GM21529 (cell line): Measurements from ENCODE around the gene CRYBB1.
"Not testable (repeated sequence)": the region's sequence is repeated elsewhere in the genome, so short reads cannot be mapped to it uniquely, and the experiment has no call there.

ENCODE experiments used
- ATAC-seq: cut with Tn5 transposase; IDR thresholded peaks from one replicate; pipeline ENCODE4 v1.9.1; 2021; ENCODE audit not compliant: unreplicated experiment

The CRYBB1 gene

DNA sequence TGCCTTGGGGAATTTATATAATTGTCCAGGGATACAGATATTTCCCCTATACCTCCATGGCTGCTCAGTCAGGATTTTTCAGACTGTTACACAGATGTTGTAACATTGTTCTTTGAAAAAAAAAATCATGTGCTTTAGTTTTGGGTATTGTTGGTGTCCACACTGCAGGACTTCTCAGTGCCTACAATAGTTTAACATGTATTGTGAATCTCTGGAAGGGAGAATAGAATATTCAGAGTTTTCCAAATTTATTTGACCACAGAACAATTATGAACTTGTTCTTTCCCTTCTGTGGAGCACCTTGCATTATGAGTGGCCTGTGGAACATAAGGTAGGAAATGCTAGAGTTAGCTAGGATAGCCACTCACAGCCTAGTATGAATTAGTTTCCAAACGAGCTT, 18.5 kb upstream of the CRYBB1 start:
- no peak for ATAC-seq

DNA sequence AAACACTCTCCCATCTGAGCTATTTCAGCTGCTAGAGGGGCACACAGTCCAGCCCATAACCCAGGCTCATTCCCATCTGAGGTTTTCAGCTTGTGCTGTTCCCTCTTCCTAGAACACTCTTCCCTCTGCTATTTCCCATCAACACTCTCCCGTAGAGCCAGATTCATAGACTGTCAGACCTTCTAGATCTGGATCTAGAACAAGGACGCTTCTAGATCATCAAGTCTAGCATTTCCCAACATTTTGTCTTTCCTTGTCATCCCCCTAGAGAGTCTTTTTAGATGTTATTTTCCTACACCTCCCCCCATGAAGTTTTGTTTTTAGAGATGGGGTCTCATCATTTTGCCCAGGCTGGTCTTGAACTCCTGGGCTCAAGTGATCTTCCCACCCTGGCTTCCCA, 17.3 kb upstream of the CRYBB1 start:
- no peak for ATAC-seq

GRCh38 chr22:26634189-26634588, 16.4 kb upstream of the CRYBB1 start:
- ATAC-seq, result no peak

GRCh38 chr22:26632422-26633155, 14.8 kb upstream of the CRYBB1 start:
- no peak for ATAC-seq

GRCh38 chr22:26631282-26631681, 13.5 kb upstream of the CRYBB1 start:
- ATAC-seq, result no peak

DNA sequence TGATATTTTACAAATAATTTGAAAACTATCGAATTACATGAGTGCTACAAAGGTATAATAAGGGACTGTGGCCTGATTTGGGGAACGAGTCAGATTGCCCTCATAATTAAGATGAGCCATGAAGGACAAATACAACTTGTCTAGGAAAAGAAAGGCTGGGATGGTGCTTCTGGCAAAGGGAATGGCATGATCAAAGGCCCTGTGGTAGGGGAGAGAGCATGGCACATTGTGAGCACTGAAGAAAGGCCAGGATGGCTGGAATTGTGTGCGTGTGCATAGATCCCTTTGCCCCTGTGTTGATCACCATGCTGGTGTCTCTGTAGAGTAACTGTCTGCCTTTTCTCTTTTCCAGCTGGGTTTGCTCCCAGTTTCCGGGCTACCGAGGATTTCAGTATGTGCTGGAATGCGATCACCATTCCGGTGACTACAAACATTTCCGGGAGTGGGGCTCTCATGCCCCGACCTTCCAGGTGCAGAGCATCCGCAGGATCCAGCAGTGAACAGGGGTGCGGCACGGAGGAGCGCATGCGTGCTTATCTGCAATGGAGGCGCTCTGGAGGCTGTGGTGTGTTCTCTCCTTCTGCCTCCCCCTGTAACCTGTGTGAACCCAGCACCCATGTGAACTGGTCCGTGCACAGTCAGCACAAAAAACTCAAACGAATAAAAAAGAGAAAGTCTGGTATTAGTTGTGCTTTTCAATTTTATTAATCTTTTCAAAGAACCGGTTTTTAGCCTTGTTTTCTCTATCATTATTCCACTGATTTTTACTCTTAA, 12.3 kb upstream of the CRYBB1 start:
- ATAC-seq, result no peak

GRCh38 chr22:26624803-26625202, 7.0 kb upstream of the CRYBB1 start:
- ATAC-seq, result no peak

DNA sequence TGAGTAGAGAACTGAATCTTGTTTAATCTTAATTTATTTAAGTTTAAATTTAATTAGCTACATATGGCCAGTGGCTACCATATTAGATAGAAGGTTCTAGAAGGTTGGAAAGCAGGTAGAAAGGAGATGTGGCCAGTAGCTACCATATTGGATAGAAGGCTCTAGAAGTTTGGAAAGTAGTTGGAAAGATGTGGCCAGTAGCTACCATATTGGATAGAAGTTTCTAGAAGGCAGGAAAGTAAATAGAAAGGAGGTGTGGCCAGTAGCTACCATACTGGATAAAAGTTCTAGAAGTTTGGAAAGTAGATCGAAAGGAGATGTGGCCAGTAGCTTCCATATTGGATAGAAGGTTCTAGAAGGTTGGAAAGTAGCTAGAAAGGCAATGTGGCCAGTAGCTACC, 6.2 kb upstream of the CRYBB1 start:
- ATAC-seq, result no peak

GRCh38 chr22:26621663-26622062, 3.8 kb upstream of the CRYBB1 start, which contains the start of gene CRYBA4:
TSS of gene CRYBA4 (plus strand) at chr22:26621963. CDS start at chr22:26622597, 634 bp downstream.
- ATAC-seq, result no peak

GRCh38 chr22:26620197-26620596, 2.4 kb upstream of the CRYBB1 start:
- no peak for ATAC-seq

DNA sequence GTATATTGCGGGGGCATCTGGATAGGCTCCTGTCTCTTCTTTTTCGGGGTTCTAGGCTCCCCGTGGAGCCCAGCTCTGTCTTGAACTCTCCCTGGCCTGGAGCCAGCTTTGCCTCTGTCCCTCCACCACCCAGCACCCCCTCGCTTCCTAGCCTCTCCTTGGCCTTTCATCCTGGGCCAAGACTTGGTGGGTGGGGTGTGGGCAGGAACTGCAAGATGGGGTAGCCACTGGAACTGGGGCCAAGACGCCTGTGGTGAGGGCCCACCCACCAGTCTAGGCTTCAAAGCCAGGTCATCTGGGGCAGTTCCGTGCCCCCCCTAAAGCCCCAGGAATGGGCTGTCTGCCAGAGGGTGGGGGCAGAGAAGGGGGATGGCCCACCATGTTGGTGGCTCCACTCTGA, 1.7 kb upstream of the CRYBB1 start:
- ATAC-seq, result no peak

DNA sequence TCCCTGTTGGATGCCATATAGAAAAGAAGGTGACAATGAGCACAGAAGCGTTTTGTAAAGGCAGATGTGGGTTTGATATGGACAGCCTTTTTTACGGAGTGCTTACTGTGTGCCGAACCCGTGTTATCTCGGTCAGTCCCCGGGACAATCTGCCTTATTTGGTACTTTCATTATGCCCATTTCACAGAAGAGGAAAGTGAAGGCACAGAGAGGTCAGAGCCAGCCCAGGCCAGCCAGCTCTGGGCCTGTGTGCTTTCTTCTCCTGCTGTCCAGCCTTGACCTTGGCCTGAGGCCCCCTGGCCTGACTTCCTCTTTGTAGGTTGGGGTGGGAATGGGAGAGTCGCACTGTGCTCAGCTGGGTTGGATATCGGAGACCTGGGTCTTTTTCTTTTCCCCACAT, 628 bp upstream of the CRYBB1 start:
- no peak for ATAC-seq

DNA sequence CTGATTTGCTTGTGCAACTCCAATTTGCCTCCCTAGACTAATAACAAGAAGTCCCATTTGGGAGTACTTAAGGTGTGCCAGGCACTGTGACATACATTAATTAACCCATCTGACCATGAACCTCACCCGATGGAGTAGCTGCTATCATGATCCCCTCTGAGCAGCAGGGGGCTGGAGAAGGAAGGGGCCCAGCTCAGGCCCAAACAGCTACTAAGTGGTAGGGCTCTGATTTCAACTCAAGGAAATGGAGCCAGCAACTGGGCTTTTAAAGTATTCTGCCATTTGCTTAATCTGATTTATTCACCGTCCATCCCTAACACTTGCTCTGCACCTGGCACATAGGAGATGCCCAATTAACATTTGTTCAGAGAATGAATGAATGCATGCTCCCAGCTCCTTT, 1.2 kb downstream of the CRYBB1 start:
- ATAC-seq, result no peak

GRCh38 chr22:26615830-26616435, 1.9 kb downstream of the CRYBB1 start:
- no peak for ATAC-seq

DNA sequence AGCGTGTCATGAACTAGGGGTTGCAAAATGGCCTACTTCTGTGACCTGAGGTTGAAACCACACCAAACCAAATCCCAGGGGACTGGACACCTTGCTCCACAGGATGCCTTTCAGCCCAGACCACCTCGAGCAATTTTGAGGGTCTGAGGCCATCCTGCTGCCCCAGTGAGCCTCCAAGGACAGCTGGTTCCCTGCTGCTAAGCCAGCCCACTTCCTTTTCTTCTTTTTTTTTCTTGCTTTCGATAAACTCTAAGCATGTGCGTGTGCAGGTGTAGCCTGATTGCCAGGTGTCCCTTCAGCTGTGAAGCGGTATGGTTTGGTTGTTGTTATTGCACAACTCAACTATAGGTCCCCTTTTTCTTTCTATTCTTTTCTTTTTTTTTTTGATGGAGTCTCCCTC, 2.7 kb downstream of the CRYBB1 start:
- ATAC-seq, result peak; percentile 64

DNA sequence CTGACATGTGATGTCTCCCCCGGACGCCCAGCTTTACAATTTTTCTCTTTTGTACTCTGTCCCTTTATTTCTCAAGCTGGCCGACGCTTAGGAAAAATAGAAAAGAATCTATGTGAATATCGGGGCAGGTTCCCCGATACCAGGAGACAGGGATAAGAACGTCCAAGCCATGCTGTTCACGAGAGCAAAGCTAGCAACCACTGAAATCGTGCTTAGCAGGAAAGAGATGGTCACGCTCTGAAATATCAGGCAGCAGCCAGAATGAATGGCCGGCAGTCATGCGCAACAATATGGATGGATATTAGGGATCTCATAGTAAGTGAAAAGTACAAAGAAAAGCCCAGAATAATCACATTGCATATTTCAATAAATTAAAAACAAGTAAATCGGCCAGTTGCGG, 3.5 kb downstream of the CRYBB1 start:
- no peak for ATAC-seq

- not testable (repeated sequence) for ATAC-seq
Measured at GRCh38 chr22:26613753-26614152, 4.1 kb downstream of the CRYBB1 start.

DNA sequence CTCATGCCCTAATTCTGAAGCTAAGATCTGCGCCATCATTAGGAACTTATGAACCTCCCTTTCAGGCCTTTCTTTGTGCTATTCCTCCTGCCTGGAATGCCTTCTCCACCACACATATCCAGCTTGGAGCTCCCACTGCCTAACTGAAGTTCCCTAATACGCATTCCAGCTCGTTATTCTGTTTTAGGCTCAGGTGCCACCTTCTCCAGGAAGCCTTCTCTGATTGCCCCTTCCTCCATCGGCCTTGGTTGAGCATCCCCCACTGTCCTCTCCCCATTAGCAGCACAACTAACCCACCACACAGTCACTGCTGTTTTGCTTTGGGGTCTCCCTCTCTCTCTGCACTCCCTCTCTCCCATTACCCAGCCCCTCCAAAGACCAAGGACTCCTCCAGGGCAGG, 5.2 kb downstream of the CRYBB1 start:
- no peak for ATAC-seq

DNA sequence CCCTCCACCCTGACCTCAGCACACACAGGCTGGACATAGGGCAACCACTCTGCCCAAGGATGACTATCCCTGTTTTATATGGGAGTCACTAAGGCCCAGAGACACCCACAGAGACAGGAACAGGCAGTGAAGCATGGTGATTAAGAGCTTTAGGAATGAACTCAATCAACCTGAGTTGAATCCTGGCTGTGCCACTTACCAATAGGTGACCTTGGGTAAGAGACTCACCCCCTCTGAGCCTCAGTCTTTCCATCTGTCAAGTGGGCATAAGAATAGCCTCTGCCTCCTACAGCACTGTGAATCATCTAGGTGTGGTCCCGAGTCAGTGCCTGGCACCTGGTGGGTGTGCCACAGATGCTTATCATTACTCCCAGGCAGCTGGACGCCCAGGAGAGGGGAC, 6.8 kb downstream of the CRYBB1 start:
- no peak for ATAC-seq

GRCh38 chr22:26610072-26610958, 7.5 kb downstream of the CRYBB1 start:
- ATAC-seq, result peak; percentile 82

DNA sequence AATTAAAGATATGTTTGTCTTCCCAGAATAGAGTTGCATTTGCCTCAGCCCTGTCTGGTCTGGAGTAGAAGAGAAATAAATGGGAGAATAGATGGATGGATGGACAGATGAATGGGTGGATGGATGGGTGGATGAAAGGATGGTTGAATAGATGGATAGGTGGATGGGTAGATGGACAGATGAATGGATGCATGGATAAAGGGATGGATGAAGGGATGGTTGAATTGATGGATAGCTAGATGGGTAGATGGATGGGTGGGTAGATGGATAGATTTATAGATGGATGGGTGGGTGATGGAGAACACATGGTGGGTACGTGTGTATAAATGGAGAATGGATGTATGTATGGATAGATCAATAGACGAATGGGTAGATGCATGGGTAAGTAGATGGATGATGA, 8.5 kb downstream of the CRYBB1 start:
- ATAC-seq, result no peak
